Adrenal gland (tissue), 5 donors: ENCODE data around the gene ANKRD33B.

Experiments
- POLR2A ChIP-seq, 2 donors: fragments of 450-650 bp; IDR thresholded peaks; one replicate each; pipeline ENCODE4 v1.6.1; 2017; ENCODE audit warnings: antibody characterized with exemption in 2 of 2, mild to moderate bottlenecking in 2 of 2, moderate library complexity in 1 of 2
- TF ChIP-seq, protein P1 (sequence below), 6 experiments: fragments of 450-650 bp in 4 of 6; fragments of 200-600 bp in 2 of 6; sonication (generic) in 1 of 6; IDR thresholded peaks; 1 replicate in 5 of 6; 2 replicates in 1 of 6; pipeline versions ENCODE4 v1.5.1 to v1.8.0; 2016 to 2021; ENCODE audit warnings: antibody characterized with exemption in 6 of 6, mild to moderate bottlenecking in 2 of 6, moderate library complexity in 1 of 6
- donor health status: DM: no; HTN: no; CAD: no.

GRCh38 chr5:10702040-10702629 is 138.3 kb downstream of the ANKRD33B start:
- TF ChIP-seq, protein P1, sequence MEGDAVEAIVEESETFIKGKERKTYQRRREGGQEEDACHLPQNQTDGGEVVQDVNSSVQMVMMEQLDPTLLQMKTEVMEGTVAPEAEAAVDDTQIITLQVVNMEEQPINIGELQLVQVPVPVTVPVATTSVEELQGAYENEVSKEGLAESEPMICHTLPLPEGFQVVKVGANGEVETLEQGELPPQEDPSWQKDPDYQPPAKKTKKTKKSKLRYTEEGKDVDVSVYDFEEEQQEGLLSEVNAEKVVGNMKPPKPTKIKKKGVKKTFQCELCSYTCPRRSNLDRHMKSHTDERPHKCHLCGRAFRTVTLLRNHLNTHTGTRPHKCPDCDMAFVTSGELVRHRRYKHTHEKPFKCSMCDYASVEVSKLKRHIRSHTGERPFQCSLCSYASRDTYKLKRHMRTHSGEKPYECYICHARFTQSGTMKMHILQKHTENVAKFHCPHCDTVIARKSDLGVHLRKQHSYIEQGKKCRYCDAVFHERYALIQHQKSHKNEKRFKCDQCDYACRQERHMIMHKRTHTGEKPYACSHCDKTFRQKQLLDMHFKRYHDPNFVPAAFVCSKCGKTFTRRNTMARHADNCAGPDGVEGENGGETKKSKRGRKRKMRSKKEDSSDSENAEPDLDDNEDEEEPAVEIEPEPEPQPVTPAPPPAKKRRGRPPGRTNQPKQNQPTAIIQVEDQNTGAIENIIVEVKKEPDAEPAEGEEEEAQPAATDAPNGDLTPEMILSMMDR (IDR thresholded peaks at IDR 0.05), result no peak
- peak in 1 of 2 donors; percentile 22 for TF ChIP-seq POLR2A (IDR thresholded peaks at IDR 0.05)
